Adipocyte (in vitro differentiated cells): ENCODE results near the gene MS4A18.

Experiments
- DNase-seq: peaks from one replicate; pipeline ENCODE4 v3.0.0-alpha.2; 2015; ENCODE audit warnings: low read depth
- H3K27me3 ChIP-seq: replicated peaks from 2 replicates; pipeline ENCODE4 v1.7.0; 2013; ENCODE audit warnings: mild to moderate bottlenecking, low read length, moderate library complexity; ENCODE audit not compliant: control insufficient read depth, insufficient read depth
- H3K36me3 ChIP-seq: 2 replicates; pipeline ENCODE4 v1.7.0; 2013; ENCODE audit warnings: low read length, mild to moderate bottlenecking, moderate library complexity; ENCODE audit not compliant: control insufficient read depth, insufficient read depth, severe bottlenecking
- H3K4me1 ChIP-seq: 2 replicates; pipeline ENCODE4 v1.7.0; 2013; ENCODE audit warnings: mild to moderate bottlenecking, low read length, moderate library complexity; ENCODE audit not compliant: control insufficient read depth, insufficient read depth
- H3K4me3 ChIP-seq: 2 replicates; pipeline ENCODE4 v1.7.0; 2013; ENCODE audit warnings: mild to moderate bottlenecking, low read length, moderate library complexity
- H3K9ac ChIP-seq: 2 replicates; pipeline ENCODE4 v1.7.0; 2013; ENCODE audit warnings: mild to moderate bottlenecking, low read length, moderate library complexity
- H3K9me3 ChIP-seq: 2 replicates; pipeline ENCODE4 v1.7.0; 2013; ENCODE audit warnings: mild to moderate bottlenecking, low read length, moderate library complexity; ENCODE audit not compliant: control insufficient read depth

The MS4A18 gene

GRCh38 chr11:60740573-60740972 lies 16.1 kb downstream of the MS4A18 start:
- Histone ChIP-seq H3K9me3 (peaks cover 5% of the 10 kb centered on the region), H3K27me3 (peaks cover 25% of the 10 kb centered on the region), H3K9ac (no peak overlapping the region), H3K4me1 (no peaks in the 10 kb centered on the region), H3K4me3 (no peak overlapping the region), H3K36me3 (no peaks in the 10 kb centered on the region)
- DNase-seq: no peak

- no peak for DNase-seq
- Histone ChIP-seq H3K9ac (no peak overlapping the region), H3K4me3 (no peak overlapping the region), H3K4me1 (no peaks in the 10 kb centered on the region), H3K9me3 (peaks cover 5% of the 10 kb centered on the region), H3K27me3 (peaks cover 26% of the 10 kb centered on the region), H3K36me3 (no peaks in the 10 kb centered on the region)
These were observed 16.9 kb downstream of the MS4A18 start for GRCh38 chr11:60741421-60741820.

GRCh38 chr11:60743058-60743457 lies 18.5 kb downstream of the MS4A18 start:
- Histone ChIP-seq H3K36me3 (no peaks in the 10 kb centered on the region), H3K27me3 (peaks cover 26% of the 10 kb centered on the region)

GRCh38 chr11:60744114-60744513 lies 19.6 kb downstream of the MS4A18 start:
- Histone ChIP-seq H3K9me3 (peaks cover 5% of the 10 kb centered on the region), H3K4me3 (no peak overlapping the region), H3K4me1 (no peaks in the 10 kb centered on the region), H3K36me3 (no peaks in the 10 kb centered on the region), H3K9ac (no peak overlapping the region), H3K27me3 (peaks cover 24% of the 10 kb centered on the region)
- no peak for DNase-seq

More at GRCh38 chr11:60743058-60743457, 18.5 kb downstream of the MS4A18 start:
- peaks cover 5% of the 10 kb centered on the region for H3K9me3 ChIP-seq
- no peak overlapping the region for H3K9ac ChIP-seq
- H3K4me3 ChIP-seq: no peak overlapping the region
- DNase-seq: no peak
- H3K4me1 ChIP-seq: no peaks in the 10 kb centered on the region

- no peak for DNase-seq
- Histone ChIP-seq H3K36me3 (no peaks in the 10 kb centered on the region), H3K9ac (no peak overlapping the region), H3K4me3 (no peak overlapping the region), H3K27me3 (peaks cover 36% of the 10 kb centered on the region), H3K4me1 (no peaks in the 10 kb centered on the region), H3K9me3 (no peaks in the 10 kb centered on the region)
These were observed 22.9 kb downstream of the MS4A18 start for GRCh38 chr11:60747359-60747873.

- Histone ChIP-seq H3K36me3 (no peaks in the 10 kb centered on the region), H3K4me1 (no peaks in the 10 kb centered on the region), H3K9ac (no peak overlapping the region), H3K27me3 (peaks cover 42% of the 10 kb centered on the region), H3K4me3 (no peak overlapping the region), H3K9me3 (no peaks in the 10 kb centered on the region)
- DNase-seq: no peak
These were observed 23.7 kb downstream of the MS4A18 start for GRCh38 chr11:60748225-60748624.

- DNase-seq: no peak
- H3K4me1 ChIP-seq: no peaks in the 10 kb centered on the region
- H3K4me3 ChIP-seq: no peak overlapping the region
- H3K9ac ChIP-seq: no peak overlapping the region
- H3K36me3 ChIP-seq: no peaks in the 10 kb centered on the region
- H3K9me3 ChIP-seq: no peaks in the 10 kb centered on the region
- H3K27me3 ChIP-seq: peaks cover 44% of the 10 kb centered on the region
These were observed 24.3 kb downstream of the MS4A18 start for GRCh38 chr11:60748821-60749220.

- no peak for DNase-seq
- H3K27me3 ChIP-seq: peaks cover 40% of the 10 kb centered on the region
These were observed 26.4 kb downstream of the MS4A18 start for GRCh38 chr11:60750911-60751310.

GRCh38 chr11:60753309-60753708 lies 28.8 kb downstream of the MS4A18 start:
- Histone ChIP-seq H3K9ac (no peak overlapping the region), H3K36me3 (no peaks in the 10 kb centered on the region), H3K4me1 (no peaks in the 10 kb centered on the region), H3K9me3 (peaks cover 4% of the 10 kb centered on the region), H3K27me3 (peaks cover 52% of the 10 kb centered on the region), H3K4me3 (no peak overlapping the region)
- DNase-seq: no peak

More at GRCh38 chr11:60750911-60751310, 26.4 kb downstream of the MS4A18 start:
- no peaks in the 10 kb centered on the region for H3K36me3 ChIP-seq
- H3K9ac ChIP-seq: no peak overlapping the region
- no peaks in the 10 kb centered on the region for H3K4me1 ChIP-seq
- no peaks in the 10 kb centered on the region for H3K9me3 ChIP-seq
- no peak overlapping the region for H3K4me3 ChIP-seq

- peaks cover 4% of the 10 kb centered on the region for H3K9me3 ChIP-seq
- H3K9ac ChIP-seq: no peak overlapping the region
- H3K4me3 ChIP-seq: no peak overlapping the region
- no peaks in the 10 kb centered on the region for H3K36me3 ChIP-seq
- H3K27me3 ChIP-seq: peaks cover 45% of the 10 kb centered on the region
- no peaks in the 10 kb centered on the region for H3K4me1 ChIP-seq
- no peak for DNase-seq
These were observed 30.4 kb downstream of the MS4A18 start for GRCh38 chr11:60754887-60755286.

- H3K27me3 ChIP-seq: peaks cover 53% of the 10 kb centered on the region
- no peak within 1 kb of the TSS for H3K9ac ChIP-seq
- H3K9me3 ChIP-seq: peaks cover 4% of the 10 kb centered on the region
- H3K4me1 ChIP-seq: no peaks in the 10 kb centered on the region
- no peak within 1 kb of the TSS for H3K4me3 ChIP-seq
- DNase-seq: no peak
- no peaks in the 10 kb centered on the region for H3K36me3 ChIP-seq
These were observed 31.9 kb downstream of the MS4A18 start, which contains the start of gene MS4A15 for GRCh38 chr11:60756307-60757032. Gene MS4A15, plus strand, starts transcription at chr11:60756867. Its CDS starts 6,867 bp downstream, at chr11:60763734.
